ENCODE data around the gene SRP19. TPM values are rescaled to one million over a fixed set of nuclear protein-coding genes. Genes with fewer than 3 reads are reported as not detected.
"Not testable (repeated sequence)": the region's sequence is repeated elsewhere in the genome, so short reads cannot be mapped to it uniquely, and the experiment has no call there.

Gene SRP19
- total RNA-seq, 3 donors from 2014 or later, result 33.0 to 73.5 (median 69.2) TPM

DNA sequence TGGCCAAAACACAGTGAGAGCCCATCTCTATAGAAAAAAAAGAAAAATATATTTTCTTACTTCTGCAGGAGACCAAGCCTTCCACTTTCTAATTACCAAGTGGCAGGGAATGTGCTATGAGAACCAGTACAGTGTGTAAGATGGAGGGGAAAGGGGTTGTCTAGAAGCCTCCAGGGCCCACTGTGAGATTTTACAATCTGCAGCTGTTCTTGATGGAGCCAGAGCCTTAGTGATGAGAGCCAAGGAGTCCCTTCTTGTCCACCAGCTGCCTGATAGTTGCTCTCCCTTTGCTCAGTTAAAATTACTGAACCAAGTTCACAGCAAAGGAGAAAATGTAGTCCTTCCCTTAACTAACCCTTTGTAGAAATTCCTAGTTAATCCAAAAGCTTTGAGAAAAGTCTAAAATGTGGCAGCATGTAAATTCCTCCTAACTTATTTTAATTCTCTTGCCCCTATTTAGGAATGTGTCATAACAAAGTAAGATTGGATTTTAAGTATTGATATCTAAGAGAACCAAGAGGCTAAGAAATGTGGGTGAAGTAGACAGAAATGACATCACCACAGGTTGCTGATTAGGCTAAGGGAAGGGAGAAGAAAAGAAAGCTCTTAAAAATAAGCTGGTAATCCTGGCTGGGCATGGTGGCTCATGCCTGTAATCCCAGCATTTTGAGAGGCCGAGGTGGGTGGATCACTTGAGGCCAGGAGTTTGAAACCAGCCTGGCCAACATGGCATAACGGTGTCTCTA, 19.3 kb downstream of the SRP19 start:
- intact Hi-C loops (cut with DNase I; ENCODE audit: low total_unique reads), result no loop called here
- TF ChIP-seq POLR2AphosphoS5 (IDR thresholded peaks at IDR 0.05), result no peak
- TF ChIP-seq, protein P1, sequence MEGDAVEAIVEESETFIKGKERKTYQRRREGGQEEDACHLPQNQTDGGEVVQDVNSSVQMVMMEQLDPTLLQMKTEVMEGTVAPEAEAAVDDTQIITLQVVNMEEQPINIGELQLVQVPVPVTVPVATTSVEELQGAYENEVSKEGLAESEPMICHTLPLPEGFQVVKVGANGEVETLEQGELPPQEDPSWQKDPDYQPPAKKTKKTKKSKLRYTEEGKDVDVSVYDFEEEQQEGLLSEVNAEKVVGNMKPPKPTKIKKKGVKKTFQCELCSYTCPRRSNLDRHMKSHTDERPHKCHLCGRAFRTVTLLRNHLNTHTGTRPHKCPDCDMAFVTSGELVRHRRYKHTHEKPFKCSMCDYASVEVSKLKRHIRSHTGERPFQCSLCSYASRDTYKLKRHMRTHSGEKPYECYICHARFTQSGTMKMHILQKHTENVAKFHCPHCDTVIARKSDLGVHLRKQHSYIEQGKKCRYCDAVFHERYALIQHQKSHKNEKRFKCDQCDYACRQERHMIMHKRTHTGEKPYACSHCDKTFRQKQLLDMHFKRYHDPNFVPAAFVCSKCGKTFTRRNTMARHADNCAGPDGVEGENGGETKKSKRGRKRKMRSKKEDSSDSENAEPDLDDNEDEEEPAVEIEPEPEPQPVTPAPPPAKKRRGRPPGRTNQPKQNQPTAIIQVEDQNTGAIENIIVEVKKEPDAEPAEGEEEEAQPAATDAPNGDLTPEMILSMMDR (IDR thresholded peaks at IDR 0.05), result no peak
- no peak for TF ChIP-seq POLR2A (IDR thresholded peaks at IDR 0.05)
- no peak for DNase-seq (ENCODE audit: low spot score in 2 of 2)
- no peak overlapping the region for H3K4me3 ChIP-seq
- H3K4me1 ChIP-seq, result no peaks in the 10 kb centered on the region
- no peak overlapping the region for H3K27ac ChIP-seq
- H3K27me3 ChIP-seq, result no peaks in the 10 kb centered on the region
- H3K9me3 ChIP-seq, result no peaks in the 10 kb centered on the region
- no peaks in the 10 kb centered on the region for H3K36me3 ChIP-seq

DNA sequence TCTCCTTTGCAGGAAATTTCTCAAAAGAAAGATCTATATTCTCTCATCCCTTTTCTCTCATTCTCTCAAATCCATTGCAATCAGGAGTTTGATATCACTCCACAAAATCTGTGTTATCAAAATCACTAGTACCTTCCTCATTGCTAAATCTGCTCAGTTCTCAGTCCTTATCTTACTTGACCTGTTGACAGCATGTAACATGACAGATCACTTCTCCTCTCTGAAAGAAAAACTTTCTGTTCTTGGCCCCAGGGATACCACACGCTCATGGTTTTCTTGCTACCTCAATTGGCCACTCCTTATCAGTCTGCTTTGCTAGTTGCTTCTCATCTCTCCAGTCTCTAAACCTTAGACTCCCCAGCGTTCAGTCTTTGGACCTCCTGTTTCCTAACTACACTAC, 22.1 kb downstream of the SRP19 start:
- Histone ChIP-seq H3K27me3 (no peaks in the 10 kb centered on the region), H3K4me3 (no peak overlapping the region), H3K9me3 (no peaks in the 10 kb centered on the region), H3K27ac (no peak overlapping the region), H3K36me3 (no peaks in the 10 kb centered on the region), H3K4me1 (no peaks in the 10 kb centered on the region)
- no peak for DNase-seq (ENCODE audit: low spot score in 2 of 2)
- TF ChIP-seq POLR2AphosphoS5 (IDR thresholded peaks at IDR 0.05) (no peak), POLR2A (IDR thresholded peaks at IDR 0.05) (no peak)
- TF ChIP-seq, protein P1 (IDR thresholded peaks at IDR 0.05), result no peak
- intact Hi-C loops (cut with DNase I; ENCODE audit: low total_unique reads), result no loop called here

DNA sequence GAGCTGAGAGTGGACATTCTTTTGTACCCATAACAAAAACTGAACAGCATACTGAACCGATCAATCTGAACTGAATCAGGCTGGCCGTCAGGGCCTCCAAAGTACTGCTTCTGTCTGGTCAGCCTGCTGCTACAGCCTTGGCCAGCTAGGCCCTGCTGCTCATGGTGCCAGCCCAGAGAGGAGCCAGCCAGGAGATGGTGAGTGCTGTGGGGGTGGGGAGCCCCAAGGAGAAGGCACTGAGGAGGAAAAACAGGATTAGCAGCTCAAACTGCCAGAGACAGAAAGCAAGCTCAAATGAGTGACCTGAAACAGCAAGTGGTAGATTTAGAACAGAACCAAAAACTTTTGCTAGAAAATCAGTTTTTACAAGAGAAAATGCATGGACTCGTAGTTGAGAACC, 23.9 kb downstream of the SRP19 start:
- peak overlapping the region; percentile 57 to 65 for H3K27ac ChIP-seq
- H3K9me3 ChIP-seq, result no peaks in the 10 kb centered on the region
- H3K4me3 ChIP-seq, result no peak overlapping the region
- no peaks in the 10 kb centered on the region for H3K4me1 ChIP-seq
- no peak for TF ChIP-seq POLR2AphosphoS5 (IDR thresholded peaks at IDR 0.05)
- TF ChIP-seq POLR2A (IDR thresholded peaks at IDR 0.05), result no peak
- TF ChIP-seq, protein P1 (IDR thresholded peaks at IDR 0.05), result no peak
- no peaks in the 10 kb centered on the region for H3K27me3 ChIP-seq
- peak in 1 of 2 donors; percentile 37 for DNase-seq (ENCODE audit: low spot score in 2 of 2)
- H3K36me3 ChIP-seq, result no peaks in the 10 kb centered on the region
- intact Hi-C loops (cut with DNase I; ENCODE audit: low total_unique reads), result loop anchor here (5.0 kb wide), 1 partner anchor 1913 kb away; no protein-coding TSS in a partner anchor

GRCh38 chr5:112886975-112887374, 25.9 kb downstream of the SRP19 start:
- Histone ChIP-seq H3K9me3 (no peaks in the 10 kb centered on the region), H3K36me3 (no peaks in the 10 kb centered on the region), H3K27ac (no peak overlapping the region), H3K27me3 (no peaks in the 10 kb centered on the region), H3K4me1 (no peaks in the 10 kb centered on the region), H3K4me3 (no peak overlapping the region)
- intact Hi-C loops (cut with DNase I; ENCODE audit: low total_unique reads), result loop anchor here (5.0 kb wide), 1 partner anchor 1915 kb away; no protein-coding TSS in a partner anchor
- TF ChIP-seq POLR2AphosphoS5 (IDR thresholded peaks at IDR 0.05), result no peak
- TF ChIP-seq POLR2A (IDR thresholded peaks at IDR 0.05), result no peak
- TF ChIP-seq, protein P1 (IDR thresholded peaks at IDR 0.05), result no peak
- no peak for DNase-seq (ENCODE audit: low spot score in 2 of 2)

GRCh38 chr5:112892066-112892465, 31.0 kb downstream of the SRP19 start:
- intact Hi-C loops (cut with DNase I; ENCODE audit: low total_unique reads); DNase-seq (ENCODE audit: low spot score in 2 of 2); H3K27me3 ChIP-seq; H3K4me3 ChIP-seq; H3K4me1 ChIP-seq; H3K27ac ChIP-seq; H3K9me3 ChIP-seq; H3K36me3 ChIP-seq: not testable (repeated sequence)

All from breast epithelium (tissue), 4 donors.